Astrocyte (in vitro differentiated cells and primary cell): ENCODE data around the gene GLIPR2. TPM values are rescaled to one million over a fixed set of nuclear protein-coding genes. Genes with fewer than 3 reads are reported as not detected.

ENCODE experiments used
- DNase-seq: peaks from one replicate; pipeline ENCODE4 v3.0.0-alpha.2; 2010; ENCODE audit warnings: low read depth
- FAIRE-seq: peaks from 2 replicates; lab custom pipeline; 2011; peaks lifted over from hg19 to GRCh38; lab: Jason Lieb, UNC
- H2AFZ ChIP-seq: 2 replicates; pipeline ENCODE4 v1.6.0; 2012; ENCODE audit warnings: low read depth, low read length, inconsistent platforms
- H3K27ac ChIP-seq: 2 replicates; pipeline ENCODE4 v1.5.1; 2011; ENCODE audit warnings: low read depth, low read length, inconsistent platforms
- H3K27me3 ChIP-seq: 2 replicates; pipeline ENCODE4 v1.6.0; 2011; ENCODE audit warnings: low read length, inconsistent platforms; ENCODE audit not compliant: insufficient read depth
- H3K36me3 ChIP-seq: 2 replicates; pipeline ENCODE4 v1.5.1; 2011; ENCODE audit warnings: low read length, inconsistent platforms; ENCODE audit not compliant: insufficient read depth
- H3K4me1 ChIP-seq: 2 replicates; pipeline ENCODE4 v1.5.1; 2011; ENCODE audit warnings: low read length, inconsistent platforms; ENCODE audit not compliant: insufficient read depth
- H3K4me2 ChIP-seq: 2 replicates; pipeline ENCODE4 v1.6.0; 2012; ENCODE audit warnings: low read length, inconsistent platforms
- H3K4me3 ChIP-seq: 2 replicates; pipeline ENCODE4 v1.5.1; 2011; ENCODE audit warnings: low read depth, mild to moderate bottlenecking, low read length, inconsistent platforms; ENCODE audit not compliant: insufficient read depth
- H3K79me2 ChIP-seq: 2 replicates; pipeline ENCODE4 v1.6.0; 2012; ENCODE audit warnings: mild to moderate bottlenecking, low read length, inconsistent platforms; ENCODE audit not compliant: insufficient read depth
- H3K9ac ChIP-seq: 2 replicates; pipeline ENCODE4 v1.6.0; 2012; ENCODE audit warnings: mild to moderate bottlenecking, low read length, inconsistent platforms
- H3K9me3 ChIP-seq: 2 replicates; pipeline ENCODE4 v1.5.1; 2012; ENCODE audit warnings: low read depth, mild to moderate bottlenecking, low read length, inconsistent platforms; ENCODE audit not compliant: insufficient read depth
- H4K20me1 ChIP-seq: 2 replicates; pipeline ENCODE4 v1.6.0; 2012; ENCODE audit warnings: low read length, inconsistent platforms; ENCODE audit not compliant: insufficient read depth
- H3K27ac Mint-ChIP-seq: one replicate; pipeline ENCODE4 v1.8.0; 2021; ENCODE audit warnings: mild to moderate bottlenecking, mixed read lengths; ENCODE audit not compliant: unreplicated experiment
- H3K27me3 Mint-ChIP-seq: one replicate; pipeline ENCODE4 v1.8.0; 2021; ENCODE audit warnings: low read depth, mixed read lengths; ENCODE audit not compliant: unreplicated experiment
- H3K36me3 Mint-ChIP-seq: one replicate; pipeline ENCODE4 v1.8.0; 2021; ENCODE audit warnings: low read depth, mixed read lengths; ENCODE audit not compliant: unreplicated experiment
- H3K4me1 Mint-ChIP-seq: one replicate; pipeline ENCODE4 v1.8.0; 2021; ENCODE audit warnings: low read depth, mixed read lengths; ENCODE audit not compliant: unreplicated experiment
- H3K4me3 Mint-ChIP-seq: one replicate; pipeline ENCODE4 v1.8.0; 2021; ENCODE audit warnings: mild to moderate bottlenecking, moderate library complexity, mixed read lengths; ENCODE audit not compliant: unreplicated experiment
- H3K9me3 Mint-ChIP-seq: one replicate; pipeline ENCODE4 v1.8.0; 2021; ENCODE audit warnings: mild to moderate bottlenecking, mixed read lengths; ENCODE audit not compliant: unreplicated experiment
- EZH2 ChIP-seq: IDR thresholded peaks from 2 replicates; pipeline ENCODE4 v1.6.1; 2012; ENCODE audit warnings: mild to moderate bottlenecking, low read length, inconsistent platforms; ENCODE audit not compliant: insufficient read depth
- total RNA-seq: library from RNA; stranded (reverse); gene quantifications from 2 replicates; pipeline ENCODE4 v1.2.1, GENCODE V29; 2021
- TF ChIP-seq, protein P1 (sequence below): IDR thresholded peaks from 2 replicates; pipeline ENCODE4 v1.5.1; 2011; ENCODE audit warnings: low read depth, mild to moderate bottlenecking, inconsistent platforms, low read length, moderate library complexity; ENCODE audit not compliant: insufficient read depth

Gene GLIPR2
- total RNA-seq, 1 donor from 2014 or later, result 150 TPM

DNA sequence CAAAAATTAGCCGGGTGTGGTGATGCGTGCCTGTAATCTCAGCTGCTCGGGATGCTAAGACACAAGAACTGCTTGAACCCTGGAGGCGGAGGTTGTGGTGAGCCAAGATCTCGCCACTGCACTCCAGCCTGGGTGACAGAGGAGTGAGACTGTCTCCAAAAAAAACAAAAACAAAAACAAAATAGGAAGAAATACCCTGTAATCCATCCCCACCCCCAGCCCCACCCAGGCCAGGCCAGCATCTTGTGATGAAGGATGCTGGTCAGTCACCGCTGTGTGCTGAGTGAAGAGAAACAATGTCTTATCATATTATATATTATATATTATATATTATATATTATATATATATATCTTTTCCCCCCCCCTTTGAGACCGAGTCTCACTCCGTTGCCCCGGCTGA lies 17.2 kb downstream of the GLIPR2 start:
- Histone ChIP-seq H3K36me3 (peaks cover 4% of the 10 kb centered on the region), H3K4me2 (no peak overlapping the region), H3K79me2 (no peaks in the 10 kb centered on the region), H3K27me3 (no peaks in the 10 kb centered on the region), H2AFZ (no peak overlapping the region), H4K20me1 (no peaks in the 10 kb centered on the region), H3K4me1 (peaks cover 46% of the 10 kb centered on the region), H3K27ac (peak overlapping the region; percentile 77), H3K4me3 (no peak overlapping the region), H3K9me3 (peaks cover 4% of the 10 kb centered on the region), H3K9ac (no peak overlapping the region)
- no peak for DNase-seq
- Mint-ChIP-seq H3K4me1 (peaks cover 47% of the 10 kb centered on the region), H3K4me3 (no peak overlapping the region), H3K36me3 (peaks cover 33% of the 10 kb centered on the region), H3K27me3 (no peaks in the 10 kb centered on the region), H3K9me3 (peaks cover 7% of the 10 kb centered on the region), H3K27ac (peak overlapping the region; percentile 91)
- FAIRE-seq, result no peak
- no peak for TF ChIP-seq EZH2
- TF ChIP-seq, protein P1, sequence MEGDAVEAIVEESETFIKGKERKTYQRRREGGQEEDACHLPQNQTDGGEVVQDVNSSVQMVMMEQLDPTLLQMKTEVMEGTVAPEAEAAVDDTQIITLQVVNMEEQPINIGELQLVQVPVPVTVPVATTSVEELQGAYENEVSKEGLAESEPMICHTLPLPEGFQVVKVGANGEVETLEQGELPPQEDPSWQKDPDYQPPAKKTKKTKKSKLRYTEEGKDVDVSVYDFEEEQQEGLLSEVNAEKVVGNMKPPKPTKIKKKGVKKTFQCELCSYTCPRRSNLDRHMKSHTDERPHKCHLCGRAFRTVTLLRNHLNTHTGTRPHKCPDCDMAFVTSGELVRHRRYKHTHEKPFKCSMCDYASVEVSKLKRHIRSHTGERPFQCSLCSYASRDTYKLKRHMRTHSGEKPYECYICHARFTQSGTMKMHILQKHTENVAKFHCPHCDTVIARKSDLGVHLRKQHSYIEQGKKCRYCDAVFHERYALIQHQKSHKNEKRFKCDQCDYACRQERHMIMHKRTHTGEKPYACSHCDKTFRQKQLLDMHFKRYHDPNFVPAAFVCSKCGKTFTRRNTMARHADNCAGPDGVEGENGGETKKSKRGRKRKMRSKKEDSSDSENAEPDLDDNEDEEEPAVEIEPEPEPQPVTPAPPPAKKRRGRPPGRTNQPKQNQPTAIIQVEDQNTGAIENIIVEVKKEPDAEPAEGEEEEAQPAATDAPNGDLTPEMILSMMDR, result no peak

DNA sequence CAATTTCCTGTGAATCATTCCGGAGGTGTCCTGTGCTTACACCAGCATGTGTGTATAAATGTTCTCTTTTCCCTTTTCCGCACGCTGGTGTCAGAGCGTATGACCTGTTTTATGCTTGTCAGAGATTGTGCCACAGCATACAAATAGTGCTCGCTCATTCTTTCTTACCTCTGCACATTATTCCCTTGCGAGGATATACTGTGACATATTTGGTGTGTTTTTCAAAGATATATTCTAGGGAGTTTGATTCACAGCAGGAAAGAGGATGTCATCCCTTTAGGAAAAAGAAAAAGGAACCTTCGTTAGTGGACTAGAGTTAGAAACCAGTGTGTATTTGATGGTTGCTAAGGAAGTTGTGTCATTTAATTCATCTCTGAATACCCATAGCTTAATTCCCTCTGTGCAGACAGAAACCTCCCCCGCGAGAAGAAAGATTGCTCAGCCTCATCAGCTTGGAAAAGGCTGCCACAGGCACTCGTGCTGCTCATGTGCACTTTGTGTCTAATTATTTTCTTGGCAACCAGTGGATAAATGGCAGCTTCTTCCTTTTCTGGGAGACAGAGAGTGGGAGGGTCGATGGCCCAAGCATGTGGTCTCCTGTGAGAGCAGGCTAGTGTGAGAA lies 17.9 kb downstream of the GLIPR2 start:
- peaks cover 39% of the 10 kb centered on the region for H3K4me1 ChIP-seq
- no peaks in the 10 kb centered on the region for H4K20me1 ChIP-seq
- peak overlapping the region; percentile 38 for H2AFZ ChIP-seq
- peaks cover 4% of the 10 kb centered on the region for H3K9me3 ChIP-seq
- Mint-ChIP-seq H3K27ac (peak overlapping the region; percentile 91), H3K4me3 (no peak overlapping the region), H3K27me3 (no peaks in the 10 kb centered on the region), H3K36me3 (peaks cover 39% of the 10 kb centered on the region), H3K9me3 (peaks cover 7% of the 10 kb centered on the region), H3K4me1 (peaks cover 47% of the 10 kb centered on the region)
- peak overlapping the region; percentile 77 for H3K27ac ChIP-seq
- H3K4me2 ChIP-seq, result peak overlapping the region; percentile 71
- no peaks in the 10 kb centered on the region for H3K27me3 ChIP-seq
- FAIRE-seq, result peak; percentile 64
- no peaks in the 10 kb centered on the region for H3K79me2 ChIP-seq
- no peak overlapping the region for H3K4me3 ChIP-seq
- peaks cover 4% of the 10 kb centered on the region for H3K36me3 ChIP-seq
- DNase-seq, result peak; percentile 65
- H3K9ac ChIP-seq, result peak overlapping the region; percentile 70
- TF ChIP-seq, protein P1, result no peak
- no peak for TF ChIP-seq EZH2

DNA sequence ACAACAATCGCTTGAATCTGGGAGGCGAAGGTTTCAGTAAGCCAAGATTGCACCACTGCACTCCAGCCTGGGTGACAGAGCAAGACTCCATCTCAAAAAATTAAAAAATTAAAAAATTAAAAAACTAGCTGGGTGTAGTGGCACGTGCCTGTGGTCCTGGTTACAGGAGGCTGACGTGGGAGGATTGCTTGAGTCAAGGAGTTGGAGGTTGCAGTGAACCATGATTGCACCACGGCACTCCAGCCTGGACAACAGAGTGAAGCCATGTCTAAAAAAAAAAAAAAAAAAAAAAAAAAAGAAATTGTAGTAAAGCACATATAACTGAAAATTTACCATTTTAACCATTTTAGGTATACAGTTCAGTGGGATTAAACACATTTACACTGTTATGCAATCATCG lies 19.6 kb downstream of the GLIPR2 start:
- Histone ChIP-seq H3K4me3 (no peak overlapping the region), H3K36me3 (peaks cover 4% of the 10 kb centered on the region), H3K9ac (no peak overlapping the region), H3K4me1 (peaks cover 27% of the 10 kb centered on the region), H3K27me3 (no peaks in the 10 kb centered on the region), H3K27ac (no peak overlapping the region), H3K79me2 (no peaks in the 10 kb centered on the region), H3K9me3 (peaks cover 4% of the 10 kb centered on the region), H3K4me2 (no peak overlapping the region), H4K20me1 (no peaks in the 10 kb centered on the region), H2AFZ (no peak overlapping the region)
- Mint-ChIP-seq H3K4me1 (peaks cover 37% of the 10 kb centered on the region), H3K9me3 (peaks cover 7% of the 10 kb centered on the region), H3K27ac (no peak overlapping the region), H3K4me3 (no peak overlapping the region), H3K36me3 (peaks cover 36% of the 10 kb centered on the region), H3K27me3 (no peaks in the 10 kb centered on the region)
- TF ChIP-seq, protein P1, result no peak
- no peak for TF ChIP-seq EZH2
- DNase-seq, result no peak
- no peak for FAIRE-seq
